HG03460 (cell line): ENCODE measurements around the gene APBB1IP.
"Not testable (repeated sequence)": the region's sequence is repeated elsewhere in the genome, so short reads cannot be mapped to it uniquely, and the experiment has no call there.

Experiments
- ATAC-seq: cut with Tn5 transposase; IDR thresholded peaks from one replicate; pipeline ENCODE4 v1.9.1; 2021; ENCODE audit not compliant: unreplicated experiment

The APBB1IP gene

DNA sequence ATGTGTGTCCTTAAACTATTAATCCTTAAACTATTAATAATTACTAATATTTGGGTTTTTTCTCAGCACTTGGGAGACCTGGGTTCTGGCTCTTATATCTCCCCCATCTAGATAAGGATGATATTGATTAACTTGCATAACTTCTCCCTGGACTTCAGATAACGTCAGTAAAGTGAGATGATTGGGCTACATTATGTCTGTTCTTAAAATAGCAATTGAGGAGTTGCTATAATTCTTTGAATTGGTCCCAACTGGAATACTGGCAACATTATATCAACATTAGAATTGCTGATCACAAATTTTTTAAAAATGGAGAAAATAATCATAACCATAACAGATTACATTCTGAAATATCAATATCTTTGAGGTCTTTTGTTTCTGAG is 1.9 kb downstream of the APBB1IP start:
- no peak for ATAC-seq

DNA sequence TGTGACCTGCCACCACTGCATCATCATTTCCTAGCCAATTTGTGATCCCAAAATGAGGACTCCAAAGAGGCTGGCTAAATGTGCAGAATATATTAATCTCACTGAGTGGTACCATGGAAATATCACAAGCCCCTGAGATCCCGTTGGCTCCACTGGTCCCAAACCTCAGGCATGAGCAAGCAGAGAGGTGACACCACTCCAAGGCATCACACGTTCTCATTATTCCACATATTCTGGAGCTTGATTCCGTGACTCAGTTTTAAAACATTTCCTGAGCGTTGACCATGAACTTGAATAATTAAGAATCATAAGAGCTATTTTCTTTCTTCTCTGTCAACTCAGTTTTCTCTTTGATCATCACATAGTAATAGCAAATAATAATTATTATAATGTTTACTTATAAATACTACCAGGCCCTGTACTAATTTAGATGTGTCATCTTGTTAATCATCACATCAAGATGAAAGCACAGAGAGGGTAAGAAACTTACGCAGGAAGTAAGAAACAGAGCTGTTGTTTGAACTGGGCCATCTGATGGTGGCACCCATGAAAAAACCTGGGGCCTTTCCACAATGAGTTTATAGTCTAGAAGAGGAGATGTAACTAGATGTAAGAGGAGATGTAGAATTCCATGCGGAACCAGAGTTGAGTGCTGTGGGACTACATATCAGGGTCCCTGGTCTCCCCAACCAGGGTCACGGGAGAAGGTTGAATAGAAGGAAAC is 3.5 kb downstream of the APBB1IP start:
- no peak for ATAC-seq

DNA sequence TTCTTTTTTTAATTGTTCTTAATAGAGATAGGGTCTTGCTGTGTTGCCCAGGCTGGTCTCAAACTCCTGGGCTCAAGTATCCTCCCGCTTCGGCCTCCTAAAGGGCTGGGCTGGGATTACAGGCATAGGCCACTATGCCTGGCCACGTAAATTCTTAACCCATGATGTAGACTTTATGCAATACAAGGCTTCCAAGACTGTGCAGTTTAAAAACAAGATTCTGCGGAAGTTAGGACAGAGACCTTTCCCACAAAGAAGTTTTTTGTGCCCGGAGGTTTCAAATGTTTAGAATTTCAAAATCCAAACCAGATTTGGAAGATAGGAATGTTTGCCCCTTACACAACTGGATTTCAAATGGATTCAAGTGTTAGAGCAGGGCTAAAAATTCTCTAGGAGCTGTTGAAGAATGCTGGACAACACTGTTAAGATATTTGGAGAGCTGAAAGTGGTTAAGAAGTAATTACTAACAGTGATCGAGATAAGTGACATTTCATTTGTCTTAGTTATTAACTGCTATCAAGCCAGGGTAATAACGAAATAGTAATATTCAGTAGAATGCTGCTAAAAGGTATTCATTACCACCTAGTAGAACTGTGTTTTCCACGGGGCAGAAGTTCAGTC is 7.4 kb downstream of the APBB1IP start:
- ATAC-seq = no peak

DNA sequence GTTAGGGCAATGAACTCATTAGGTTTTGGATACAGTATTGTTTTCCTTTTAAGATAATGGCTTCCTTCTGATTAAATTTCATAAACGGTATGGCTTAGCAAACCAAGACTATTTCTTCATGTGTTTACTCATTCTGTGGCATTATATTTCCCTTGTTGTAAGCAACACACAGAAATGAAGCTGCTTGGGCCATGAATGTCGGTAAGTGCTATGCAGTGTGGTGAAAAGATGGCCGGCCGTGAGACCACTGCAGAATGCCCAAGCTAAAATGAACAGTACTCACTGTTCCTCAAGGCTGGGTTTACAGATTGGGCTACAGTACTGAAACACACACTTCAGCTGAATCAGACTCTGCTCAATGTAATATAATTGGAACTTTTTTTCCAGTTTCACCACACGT is 8.1 kb downstream of the APBB1IP start:
- no peak for ATAC-seq

DNA sequence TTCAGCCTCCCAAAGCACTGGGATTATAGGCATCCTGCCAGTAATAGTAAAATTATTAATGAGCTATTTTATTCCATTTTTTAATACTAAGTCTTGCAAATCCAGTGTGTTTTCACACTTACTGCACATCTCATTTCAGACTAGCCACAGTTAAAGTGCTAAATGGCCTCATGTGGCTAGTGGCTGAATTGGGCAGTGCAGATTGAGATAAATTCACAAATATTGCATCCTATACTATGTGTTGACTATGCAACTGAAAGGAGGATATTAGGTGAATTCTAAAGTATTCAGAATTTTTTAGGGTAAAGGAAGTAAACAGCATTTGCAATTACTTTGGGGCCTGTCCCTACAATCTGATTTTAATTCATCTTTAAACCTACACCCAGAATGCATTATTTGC is 10.2 kb downstream of the APBB1IP start:
- ATAC-seq = peak; percentile 23

DNA sequence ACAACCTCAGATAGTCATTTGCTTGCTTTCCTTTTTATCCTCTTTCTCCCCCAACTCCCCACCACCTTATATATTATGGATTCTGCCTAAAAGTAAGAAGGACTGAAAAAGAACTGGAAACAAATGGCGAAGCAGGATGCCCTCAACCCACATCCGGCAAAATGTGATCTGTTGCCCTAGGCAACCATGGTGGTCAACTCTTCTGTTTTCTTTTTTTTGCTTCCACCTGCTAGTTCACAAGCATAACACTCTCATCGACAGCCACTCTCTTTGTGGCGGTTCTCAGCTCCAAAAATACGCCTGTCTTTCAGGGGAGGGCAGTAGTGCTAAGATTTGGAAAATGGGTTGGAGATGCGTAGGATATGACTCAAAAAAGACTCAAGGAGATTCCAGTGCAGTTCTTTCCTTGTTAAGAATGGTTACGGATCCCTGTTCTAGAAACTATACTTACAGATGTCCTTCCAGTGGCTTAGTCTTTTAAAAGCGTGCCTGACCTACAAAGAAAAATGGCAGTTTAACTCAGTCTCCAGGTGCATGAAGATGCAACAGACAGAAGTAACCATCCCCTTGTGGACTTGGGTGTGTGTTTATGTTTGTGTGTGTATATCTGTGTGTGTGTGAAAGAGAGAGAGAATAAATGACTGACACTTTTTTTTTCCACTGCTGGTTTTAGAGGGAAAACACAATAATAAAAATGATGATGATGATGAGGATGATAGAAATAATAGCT is 10.7 kb downstream of the APBB1IP start:
- peak; percentile 90 for ATAC-seq

DNA sequence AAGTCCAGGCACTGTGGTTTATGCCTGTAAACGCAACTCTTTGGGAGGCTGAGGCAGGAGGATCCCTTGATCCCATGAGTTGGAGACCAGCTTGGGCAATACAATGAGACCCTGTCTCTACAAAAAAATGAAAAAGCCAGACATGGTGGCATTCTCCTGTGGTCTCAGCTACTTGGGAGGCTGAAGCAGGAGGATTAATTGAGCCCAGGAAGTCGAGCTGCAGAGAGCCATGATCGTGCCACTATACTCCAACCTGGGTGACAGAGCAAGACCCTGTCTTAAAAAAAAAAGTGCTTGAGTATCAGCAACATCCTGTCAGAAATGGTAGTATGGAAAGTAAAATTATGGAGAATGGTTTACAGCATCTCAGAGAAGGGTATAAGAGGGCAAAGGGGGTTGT is 11.6 kb downstream of the APBB1IP start:
- ATAC-seq = no peak

DNA sequence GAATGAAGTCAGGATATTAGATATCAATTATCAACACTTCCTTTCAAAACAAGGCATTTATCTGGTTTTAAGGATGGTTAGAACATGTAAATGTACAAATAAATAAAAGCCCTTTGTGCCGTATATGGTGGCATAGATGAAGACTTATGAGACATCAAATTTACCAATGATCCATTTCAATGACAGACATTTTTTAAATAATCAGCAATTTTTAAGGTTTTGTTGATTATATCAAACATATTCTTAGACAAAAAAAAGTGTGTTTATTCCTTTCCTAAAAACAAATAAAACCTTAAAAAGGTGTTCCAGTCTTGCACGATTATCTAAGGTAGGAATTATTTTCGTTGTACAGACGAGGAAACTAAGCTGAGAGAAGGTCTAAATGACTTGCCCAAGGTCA is 13.8 kb downstream of the APBB1IP start:
- no peak for ATAC-seq

DNA sequence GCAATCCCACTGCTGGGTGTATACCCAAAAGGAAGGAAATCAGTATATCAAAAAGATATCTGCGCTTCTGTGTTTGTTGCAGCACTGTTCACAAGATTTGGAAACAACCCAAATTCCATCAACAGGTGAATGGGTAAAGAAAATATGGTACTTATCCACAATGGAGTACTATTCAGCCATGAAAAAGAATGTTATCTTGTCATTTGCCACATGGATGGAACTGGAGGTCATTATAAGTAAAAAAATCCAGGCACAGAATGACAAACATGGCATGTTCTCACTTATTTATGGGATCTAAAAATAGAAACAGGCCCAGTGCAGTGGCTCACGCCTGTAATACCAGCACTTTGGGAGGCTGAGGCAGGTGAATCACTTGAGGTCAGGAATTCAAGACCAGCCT is 15.7 kb downstream of the APBB1IP start:
- no peak for ATAC-seq

DNA sequence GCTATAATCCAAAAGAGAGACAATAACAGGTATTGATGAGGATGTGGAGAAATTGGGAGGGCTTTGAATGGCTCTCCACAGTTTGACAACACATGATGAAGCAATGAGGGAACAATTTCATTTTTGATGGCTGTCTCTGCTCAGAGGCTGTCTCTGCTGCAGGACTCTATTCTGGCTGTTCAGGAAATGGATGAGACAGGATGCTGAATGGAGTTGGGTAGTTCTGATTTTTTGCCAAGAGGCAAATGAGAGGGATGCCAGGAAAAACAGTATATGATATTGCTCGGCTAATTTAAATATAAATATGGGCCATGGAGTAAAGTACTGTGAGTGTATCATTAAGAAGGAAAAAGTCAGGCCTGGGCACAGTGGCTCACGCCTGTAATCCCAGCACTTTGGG is 16.8 kb downstream of the APBB1IP start:
- no peak for ATAC-seq

DNA sequence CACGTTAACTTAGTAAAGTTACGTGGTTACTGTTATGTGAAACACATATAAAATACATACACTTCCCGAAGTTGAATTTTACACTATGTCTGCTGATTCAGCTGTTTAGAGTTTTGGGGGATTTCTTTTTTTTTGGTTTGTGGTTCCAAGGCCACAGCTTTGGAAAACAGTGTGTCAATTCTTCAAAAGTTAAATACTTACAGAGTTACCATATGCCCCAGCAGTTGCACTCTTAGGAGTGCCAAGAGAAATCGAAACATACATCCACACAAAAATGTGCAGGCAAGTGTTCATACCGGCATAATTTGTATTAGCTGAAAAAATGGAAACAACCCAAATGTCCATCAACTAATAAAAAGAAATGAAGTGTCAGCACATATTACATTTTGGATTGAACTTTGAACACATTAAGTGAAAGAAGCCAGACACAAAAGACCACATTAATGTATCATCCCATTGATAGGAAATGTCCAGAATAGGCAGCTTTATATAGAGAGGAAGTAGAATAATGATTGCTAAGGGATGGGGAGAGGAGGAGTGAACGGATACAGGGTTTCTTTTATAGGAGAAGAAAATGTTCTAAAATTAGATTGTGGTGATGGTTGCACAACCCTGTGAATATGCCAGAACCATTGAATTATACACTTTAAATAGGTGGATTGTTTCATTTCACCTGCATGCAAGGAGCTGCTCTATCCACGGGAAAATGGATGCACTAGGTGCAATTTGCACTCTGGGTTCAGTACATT is 17.6 kb downstream of the APBB1IP start:
- ATAC-seq = no peak

DNA sequence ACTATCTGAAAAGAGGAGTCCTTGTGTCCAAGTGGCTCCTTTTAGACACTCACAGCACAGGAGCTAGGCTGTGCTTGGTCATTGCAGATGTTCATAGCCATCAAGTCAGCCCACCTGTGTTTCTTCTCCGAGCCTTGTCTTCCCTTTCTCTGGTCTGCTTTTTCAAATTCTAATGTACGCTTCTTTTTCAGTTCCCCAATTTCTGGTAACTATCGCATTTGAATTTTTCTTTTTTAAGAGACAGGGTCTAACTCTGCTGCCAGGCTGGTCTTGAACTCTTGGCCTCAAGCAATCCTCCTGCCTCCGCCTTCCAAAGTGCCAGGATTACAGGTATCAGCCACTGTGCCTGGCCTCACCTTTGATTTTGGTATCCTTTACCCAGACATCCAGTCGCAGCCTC is 18.9 kb downstream of the APBB1IP start:
- peak; percentile 91 for ATAC-seq

DNA sequence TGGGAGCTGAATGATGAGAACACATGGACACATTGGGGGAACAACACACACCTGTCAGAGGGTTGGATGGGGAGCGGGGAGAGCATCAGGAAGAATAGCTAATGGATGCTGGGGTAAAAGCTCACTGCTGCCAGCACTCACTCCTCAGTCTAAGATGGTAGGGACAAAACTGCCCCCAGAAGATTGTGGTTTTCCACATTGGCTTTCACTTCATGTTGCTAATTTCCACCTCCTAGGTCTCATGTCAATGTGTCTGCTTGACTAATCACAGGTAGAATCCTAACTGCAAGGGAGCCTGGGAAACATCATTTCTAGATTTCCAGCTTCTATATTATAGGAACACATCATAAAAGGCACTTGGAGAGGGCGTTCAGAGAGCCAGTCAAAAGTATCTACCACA is 22.6 kb downstream of the APBB1IP start:
- no peak for ATAC-seq

DNA sequence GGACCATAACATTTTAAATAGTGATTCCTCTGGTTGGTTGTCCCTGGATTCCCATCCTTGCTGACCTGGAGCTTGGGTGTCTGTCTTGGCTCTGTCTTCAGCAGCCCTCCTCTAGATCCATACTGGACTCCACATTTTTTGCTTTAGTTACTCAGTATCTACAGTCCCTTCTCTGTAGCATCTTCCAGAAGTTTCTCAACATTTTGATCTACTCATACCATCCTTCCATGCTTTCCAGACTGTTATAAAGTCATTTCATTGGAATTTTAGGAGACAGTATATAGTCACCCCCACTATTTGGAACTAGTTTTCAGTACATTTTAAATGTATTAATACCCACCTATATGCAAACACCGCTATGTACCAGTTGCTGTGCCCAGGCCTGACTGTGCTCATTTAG is 25.8 kb downstream of the APBB1IP start:
- no peak for ATAC-seq

DNA sequence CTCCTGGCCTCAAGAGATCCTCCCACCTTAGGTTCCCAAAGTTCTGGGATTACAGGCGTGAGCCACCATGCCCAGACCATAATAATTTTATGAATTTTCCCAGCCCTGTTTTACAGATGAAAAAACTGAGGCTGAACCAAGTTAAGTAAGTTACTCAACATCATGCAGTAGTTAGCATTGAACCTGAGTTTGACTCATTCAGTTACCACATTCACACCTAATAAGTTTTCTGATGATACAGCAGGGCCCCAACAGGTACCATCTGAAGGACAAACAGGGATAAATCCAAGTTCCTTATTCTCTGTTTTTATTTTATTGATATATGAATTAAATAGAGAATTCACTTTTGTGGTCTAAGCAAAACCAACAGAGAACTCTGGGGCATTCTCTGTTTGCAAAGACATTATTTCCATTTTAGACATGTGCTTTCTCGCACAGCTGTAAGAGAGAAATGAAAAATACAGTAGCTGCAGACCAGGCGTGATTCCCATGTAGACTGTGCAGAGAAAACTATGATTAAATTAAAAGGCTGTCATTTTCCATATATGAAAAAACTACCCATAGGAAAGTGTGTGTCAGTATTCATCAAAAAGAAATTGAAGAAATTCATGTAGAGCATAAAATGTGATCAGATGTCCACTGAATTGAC is 26.6 kb downstream of the APBB1IP start:
- no peak for ATAC-seq

DNA sequence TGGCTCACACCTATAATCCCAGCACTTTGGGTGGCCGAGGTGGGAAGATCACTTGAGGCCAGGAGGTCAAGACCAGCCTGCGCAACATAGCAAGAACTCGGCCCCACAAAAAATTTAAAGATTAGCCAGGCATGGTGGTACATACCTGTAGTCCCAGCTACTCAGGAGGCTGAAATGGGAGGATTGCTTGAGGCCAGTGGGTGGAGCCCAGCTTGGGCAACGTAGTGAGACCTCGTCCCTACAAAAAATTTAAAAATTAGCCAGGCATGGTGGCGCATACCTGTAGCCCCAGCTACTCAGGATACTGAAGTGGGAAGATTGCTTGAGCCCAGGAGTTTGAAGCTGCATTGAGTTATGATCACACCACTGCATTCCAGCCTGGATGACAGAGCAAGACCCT is 28.4 kb downstream of the APBB1IP start:
- not testable (repeated sequence) for ATAC-seq

DNA sequence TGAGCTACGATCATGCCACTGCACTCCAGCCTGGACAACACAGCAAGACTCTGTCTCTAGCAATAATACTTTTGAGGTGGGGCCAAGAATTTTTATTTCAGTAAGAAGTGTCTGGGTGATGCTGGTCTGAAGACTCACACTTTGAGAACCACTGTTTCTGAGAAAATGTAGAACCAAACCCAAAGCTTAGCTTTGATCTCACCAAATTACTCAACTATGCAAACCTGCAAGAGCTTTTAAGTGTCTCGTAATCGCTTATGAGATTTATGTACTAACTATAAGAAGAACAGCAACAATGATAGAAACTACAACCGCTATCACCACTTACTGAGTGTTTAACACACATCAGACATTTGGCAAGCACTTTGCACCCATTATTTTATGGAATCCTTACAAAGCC is 29.5 kb downstream of the APBB1IP start:
- no peak for ATAC-seq

DNA sequence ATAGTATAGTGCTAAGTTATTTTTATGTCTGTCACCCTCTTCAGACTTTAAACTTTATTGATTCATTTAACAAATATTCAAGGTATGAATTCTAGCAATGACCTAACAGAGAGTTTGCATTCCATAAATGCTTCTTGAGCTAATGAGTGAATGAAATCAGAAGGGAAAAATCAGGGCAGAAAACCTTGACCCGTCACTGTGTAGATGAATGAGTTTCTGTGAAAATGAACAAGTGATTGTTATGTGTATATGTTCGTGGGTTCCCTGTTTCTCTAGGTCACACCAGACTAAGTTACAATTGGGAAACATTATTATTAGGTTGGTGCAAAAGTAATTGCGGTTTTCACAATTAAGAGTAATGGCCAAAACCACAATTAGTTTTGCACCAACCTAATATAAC is 30.1 kb downstream of the APBB1IP start:
- ATAC-seq = no peak

DNA sequence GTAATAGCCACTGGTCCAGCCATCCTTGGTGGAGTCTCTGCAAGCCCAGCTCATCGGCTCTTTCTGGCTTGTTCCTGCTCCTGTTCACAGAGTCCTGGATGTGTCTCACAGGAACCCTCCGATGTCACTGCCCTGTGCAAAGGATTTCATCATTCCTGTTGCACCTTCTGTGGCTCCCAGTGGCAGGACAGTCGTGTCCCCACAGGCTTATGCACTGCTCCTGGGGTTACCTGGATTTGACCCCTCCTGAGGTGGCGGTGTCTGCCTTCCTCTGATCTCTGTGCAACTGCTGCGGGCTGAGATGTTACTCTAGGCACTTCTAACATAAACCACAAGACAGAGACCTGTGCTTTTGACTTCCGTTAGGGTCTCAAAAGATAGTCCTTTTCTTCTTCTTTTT is 30.6 kb downstream of the APBB1IP start:
- no peak for ATAC-seq

DNA sequence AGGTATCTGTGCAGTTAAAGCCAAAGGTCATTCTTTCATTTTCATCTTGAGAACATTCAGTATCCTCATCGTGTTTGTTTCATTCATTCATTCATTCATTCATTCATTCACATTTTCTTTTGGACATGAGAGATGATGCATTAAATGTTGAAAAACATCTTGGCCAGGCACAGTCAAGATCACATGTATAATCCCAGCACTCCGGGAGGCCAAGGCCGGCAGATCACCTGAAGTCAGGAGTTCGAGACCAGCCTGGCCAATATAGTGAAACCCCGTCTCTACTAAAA is 34.3 kb downstream of the APBB1IP start:
- ATAC-seq = no peak

DNA sequence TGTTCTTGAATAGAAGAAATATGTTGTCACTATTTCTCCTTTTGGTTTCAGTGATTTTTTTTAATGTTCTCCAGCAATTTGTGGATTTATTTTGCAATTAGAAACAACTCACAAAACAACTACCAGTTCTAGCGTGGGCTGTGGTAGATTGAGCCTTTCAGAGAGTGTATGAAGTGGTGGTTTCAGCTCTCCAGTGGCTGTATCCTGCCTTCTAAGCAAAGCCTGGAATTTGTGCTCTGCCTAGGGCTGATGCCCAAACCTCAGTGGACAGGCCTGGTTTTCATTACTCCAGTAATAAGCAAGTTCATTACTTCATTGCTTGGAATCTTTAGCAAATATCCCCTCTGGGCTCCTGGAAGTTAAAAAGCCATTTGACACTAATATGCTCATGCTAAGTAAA is 35.9 kb downstream of the APBB1IP start:
- no peak for ATAC-seq
